MCF 10A (cell line): ENCODE measurements around the gene SUCLA2. TPM values are rescaled to one million over a fixed set of nuclear protein-coding genes. Genes with fewer than 3 reads are reported as not detected.

Source experiments
- BruUV-seq: library from RNA; stranded (reverse); fragments of 400-500 nt; replicated peaks from 2 replicates; lab custom pipeline; 2021; lab: Mats Ljungman, UMichigan
- CTCF ChIA-PET: fragments of 300-600 bp; sonication (Branson Sonifier 250); formaldehyde crosslinking; extraction: SDS; loops from one replicate; lab custom pipeline; 2021; ENCODE audit warnings: antibody characterized with exemption, inconsistent platforms; lab: Yijun Ruan, JAX
- POLR2A ChIA-PET: fragments of 300-600, 350-650 bp; sonication (Branson Sonifier 250); formaldehyde crosslinking; extraction: SDS; loops from one replicate; lab custom pipeline; 2020; ENCODE audit warnings: antibody characterized with exemption, inconsistent platforms; lab: Yijun Ruan, JAX
- DNase-seq: peaks from one replicate; pipeline ENCODE4 v3.0.0-alpha.2; 2018; ENCODE audit not compliant: unreplicated experiment
- H3K27ac Mint-ChIP-seq: one replicate; pipeline ENCODE4 v1.8.0; 2022; ENCODE audit warnings: mild to moderate bottlenecking, low read depth, mixed read lengths; ENCODE audit not compliant: unreplicated experiment
- H3K27me3 Mint-ChIP-seq: one replicate; pipeline ENCODE4 v1.8.0; 2022; ENCODE audit warnings: mixed read lengths; ENCODE audit not compliant: insufficient read depth, unreplicated experiment
- H3K36me3 Mint-ChIP-seq: one replicate; pipeline ENCODE4 v1.8.0; 2022; ENCODE audit warnings: mild to moderate bottlenecking, moderate library complexity, mixed read lengths; ENCODE audit not compliant: insufficient read depth, unreplicated experiment
- H3K4me1 Mint-ChIP-seq: one replicate; pipeline ENCODE4 v1.8.0; 2022; ENCODE audit warnings: mixed read lengths; ENCODE audit not compliant: insufficient read depth, unreplicated experiment
- H3K4me3 Mint-ChIP-seq: one replicate; pipeline ENCODE4 v1.8.0; 2022; ENCODE audit warnings: mild to moderate bottlenecking, moderate library complexity, mixed read lengths; ENCODE audit not compliant: unreplicated experiment
- H3K9me3 Mint-ChIP-seq: one replicate; pipeline ENCODE4 v1.8.0; 2022; ENCODE audit warnings: mixed read lengths; ENCODE audit not compliant: unreplicated experiment
- intact Hi-C: fragments of 100-400 bp; cut with micrococcal nuclease; formaldehyde crosslinking; loops from 2 replicates; pipeline ENCODE4 v1.14.1; 2022
- total RNA-seq: library from RNA; stranded (reverse); gene quantifications from 2 replicates; pipeline ENCODE4 v1.2.3, GENCODE V29; 2022
- TF ChIP-seq, protein P1 (sequence below): fragments of 200-600 bp; IDR thresholded peaks from one replicate; pipeline ENCODE4 v1.8.0; 2022; ENCODE audit warnings: antibody characterized with exemption, mild to moderate bottlenecking; ENCODE audit not compliant: unreplicated experiment

The SUCLA2 gene
- total RNA-seq, 1 experiment from 2014 or later: 42.1 TPM

GRCh38 chr13:48037346-48038173, 36.5 kb upstream of the SUCLA2 start, which contains the start of gene NUDT15:
NUDT15 (plus strand) TSS chr13:48037726; CDS start chr13:48037747, 21 bp downstream.
- intact Hi-C loops: loop anchor here (1.0 to 5.0 kb wide), 4 partner anchors 29 to 730 kb away; partner anchors contain the start of gene SUCLA2
- POLR2A ChIA-PET: interaction anchor here (0.5 to 3.9 kb wide), 25 partner anchors 10 to 1223 kb away, joined by 3 to 70 read pairs (median 4); partner anchors contain the start of genes ITM2B, MED4 and SUCLA2
- CTCF ChIA-PET: interaction anchor here (0.6 to 3.0 kb wide), 41 partner anchors 10 to 1238 kb away, joined by 3 to 34 read pairs (median 4); partner anchors contain the start of genes ITM2B and MED4
- DNase-seq: peak; percentile 95
- TF ChIP-seq, protein P1, sequence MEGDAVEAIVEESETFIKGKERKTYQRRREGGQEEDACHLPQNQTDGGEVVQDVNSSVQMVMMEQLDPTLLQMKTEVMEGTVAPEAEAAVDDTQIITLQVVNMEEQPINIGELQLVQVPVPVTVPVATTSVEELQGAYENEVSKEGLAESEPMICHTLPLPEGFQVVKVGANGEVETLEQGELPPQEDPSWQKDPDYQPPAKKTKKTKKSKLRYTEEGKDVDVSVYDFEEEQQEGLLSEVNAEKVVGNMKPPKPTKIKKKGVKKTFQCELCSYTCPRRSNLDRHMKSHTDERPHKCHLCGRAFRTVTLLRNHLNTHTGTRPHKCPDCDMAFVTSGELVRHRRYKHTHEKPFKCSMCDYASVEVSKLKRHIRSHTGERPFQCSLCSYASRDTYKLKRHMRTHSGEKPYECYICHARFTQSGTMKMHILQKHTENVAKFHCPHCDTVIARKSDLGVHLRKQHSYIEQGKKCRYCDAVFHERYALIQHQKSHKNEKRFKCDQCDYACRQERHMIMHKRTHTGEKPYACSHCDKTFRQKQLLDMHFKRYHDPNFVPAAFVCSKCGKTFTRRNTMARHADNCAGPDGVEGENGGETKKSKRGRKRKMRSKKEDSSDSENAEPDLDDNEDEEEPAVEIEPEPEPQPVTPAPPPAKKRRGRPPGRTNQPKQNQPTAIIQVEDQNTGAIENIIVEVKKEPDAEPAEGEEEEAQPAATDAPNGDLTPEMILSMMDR: peak; percentile 97
- Mint-ChIP-seq H3K4me1 (peaks cover 10% of the 10 kb centered on the region), H3K9me3 (no peaks in the 10 kb centered on the region), H3K27ac (peak within 1 kb of the TSS; percentile 96), H3K4me3 (peak within 1 kb of the TSS; percentile 90), H3K36me3 (peaks cover 30% of the 10 kb centered on the region), H3K27me3 (no peaks in the 10 kb centered on the region)
- BruUV-seq: no TSS peak

DNA sequence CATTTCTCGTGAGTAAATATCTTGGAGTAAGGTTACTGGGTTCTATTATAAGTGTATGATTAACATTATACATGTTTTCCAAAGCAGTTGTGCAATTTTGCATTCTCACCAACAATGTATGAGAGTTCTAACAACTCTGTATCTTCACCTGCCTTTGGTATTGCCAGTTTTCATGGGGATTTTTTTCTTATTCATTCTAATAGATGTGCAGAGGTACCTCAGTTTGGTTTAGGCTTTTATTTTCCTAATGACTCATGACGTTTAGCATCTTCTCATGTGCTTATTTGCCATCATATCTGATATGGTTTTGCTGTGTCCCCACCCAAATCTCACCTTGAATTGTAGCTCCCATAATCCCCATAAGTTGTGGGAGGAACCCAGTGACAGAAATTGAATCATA, 28.8 kb upstream of the SUCLA2 start:
- TF ChIP-seq, protein P1: no peak
- no TSS peak for BruUV-seq
- no peak overlapping the region for H3K4me3 Mint-ChIP-seq
- no peaks in the 10 kb centered on the region for H3K4me1 Mint-ChIP-seq
- peaks cover 17% of the 10 kb centered on the region for H3K36me3 Mint-ChIP-seq
- DNase-seq: no peak
- intact Hi-C loops: no loop called here
- H3K27me3 Mint-ChIP-seq: no peaks in the 10 kb centered on the region
- H3K27ac Mint-ChIP-seq: no peak overlapping the region
- no peaks in the 10 kb centered on the region for H3K9me3 Mint-ChIP-seq
- ChIA-PET POLR2A (no interaction called here), CTCF (no interaction called here)

DNA sequence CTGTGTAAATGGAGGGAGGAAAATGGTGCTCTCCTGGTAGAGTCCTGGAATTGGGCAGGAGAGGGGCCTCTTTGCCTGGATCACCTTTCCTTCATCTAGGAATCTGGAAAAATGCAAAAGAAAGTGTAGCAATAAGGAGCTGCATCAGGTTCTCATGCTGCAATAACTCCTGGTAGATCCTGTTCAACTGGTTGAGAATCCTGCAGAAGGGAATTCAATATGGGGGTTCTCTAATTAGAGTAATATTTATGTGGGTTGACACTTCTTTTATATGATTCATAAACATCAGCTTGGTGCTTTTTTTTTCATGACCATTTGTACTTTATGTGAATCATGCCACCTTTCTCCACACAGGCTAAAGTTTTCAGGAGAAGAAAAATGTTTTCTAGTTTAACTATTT, 27.0 kb upstream of the SUCLA2 start:
- Mint-ChIP-seq H3K4me1 (no peaks in the 10 kb centered on the region), H3K27me3 (no peaks in the 10 kb centered on the region), H3K27ac (no peak overlapping the region), H3K36me3 (peaks cover 10% of the 10 kb centered on the region), H3K4me3 (no peak overlapping the region), H3K9me3 (no peaks in the 10 kb centered on the region)
- ChIA-PET CTCF (interaction anchor here (1.3 kb wide), 1 partner anchor 13 kb away, joined by 4 read pairs; no protein-coding TSS in a partner anchor), POLR2A (interaction anchor here (3.0 kb wide), 1 partner anchor 9 kb away, joined by 10 read pairs; the partner anchor contains the start of gene NUDT15)
- intact Hi-C loops: no loop called here
- no TSS peak for BruUV-seq
- DNase-seq: no peak
- TF ChIP-seq, protein P1: no peak

- Mint-ChIP-seq H3K36me3 (no peaks in the 10 kb centered on the region), H3K27me3 (no peaks in the 10 kb centered on the region), H3K9me3 (no peaks in the 10 kb centered on the region), H3K27ac (no peak overlapping the region), H3K4me3 (no peak overlapping the region), H3K4me1 (no peaks in the 10 kb centered on the region)
- ChIA-PET CTCF (interaction anchor here (0.6 kb wide), 1 partner anchor 17 kb away, joined by 3 read pairs; no protein-coding TSS in a partner anchor), POLR2A (no interaction called here)
- TF ChIP-seq, protein P1: no peak
- BruUV-seq: no TSS peak
- no peak for DNase-seq
- intact Hi-C loops: no loop called here
Observed at GRCh38 chr13:48019796-48020195, 18.7 kb upstream of the SUCLA2 start.
